ENCODE results near the gene PADI3. TPM values are rescaled to one million over a fixed set of nuclear protein-coding genes. Genes with fewer than 3 reads are reported as not detected.

Gene PADI3
- total RNA-seq, 6 donors from 2014 or later = not detected

DNA sequence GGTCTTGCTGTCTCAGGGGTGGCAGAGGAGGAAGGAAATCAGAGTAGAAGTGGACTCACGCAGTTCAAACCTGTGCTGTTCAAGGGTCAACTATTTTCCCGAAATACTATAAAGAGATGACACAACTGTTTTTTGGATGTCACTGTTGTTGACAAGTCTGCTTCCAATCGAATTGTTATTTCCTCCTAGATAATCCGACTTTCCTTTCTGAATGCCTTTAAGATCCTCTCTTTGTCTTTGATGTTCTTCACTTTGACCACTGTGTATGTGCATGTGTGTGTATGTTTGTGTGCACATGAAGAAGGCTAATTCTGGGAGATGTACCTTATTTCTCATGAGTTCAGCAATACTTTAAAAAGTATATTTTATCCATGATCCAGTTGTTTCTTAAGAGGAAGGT is 80.7 kb downstream of the PADI3 start:
- no peaks in the 10 kb centered on the region for H3K27me3 ChIP-seq
- H3K4me1 ChIP-seq = no peaks in the 10 kb centered on the region
- no peaks in the 10 kb centered on the region for H3K36me3 ChIP-seq
- H3K9me3 ChIP-seq = no peaks in the 10 kb centered on the region
- H3K27ac ChIP-seq = no peak overlapping the region
- TF ChIP-seq POLR2A (IDR thresholded peaks at IDR 0.05) (no peak), POLR2AphosphoS5 (IDR thresholded peaks at IDR 0.05) (no peak), EP300 (IDR thresholded peaks at IDR 0.05) (no peak)
- TF ChIP-seq, protein P1, sequence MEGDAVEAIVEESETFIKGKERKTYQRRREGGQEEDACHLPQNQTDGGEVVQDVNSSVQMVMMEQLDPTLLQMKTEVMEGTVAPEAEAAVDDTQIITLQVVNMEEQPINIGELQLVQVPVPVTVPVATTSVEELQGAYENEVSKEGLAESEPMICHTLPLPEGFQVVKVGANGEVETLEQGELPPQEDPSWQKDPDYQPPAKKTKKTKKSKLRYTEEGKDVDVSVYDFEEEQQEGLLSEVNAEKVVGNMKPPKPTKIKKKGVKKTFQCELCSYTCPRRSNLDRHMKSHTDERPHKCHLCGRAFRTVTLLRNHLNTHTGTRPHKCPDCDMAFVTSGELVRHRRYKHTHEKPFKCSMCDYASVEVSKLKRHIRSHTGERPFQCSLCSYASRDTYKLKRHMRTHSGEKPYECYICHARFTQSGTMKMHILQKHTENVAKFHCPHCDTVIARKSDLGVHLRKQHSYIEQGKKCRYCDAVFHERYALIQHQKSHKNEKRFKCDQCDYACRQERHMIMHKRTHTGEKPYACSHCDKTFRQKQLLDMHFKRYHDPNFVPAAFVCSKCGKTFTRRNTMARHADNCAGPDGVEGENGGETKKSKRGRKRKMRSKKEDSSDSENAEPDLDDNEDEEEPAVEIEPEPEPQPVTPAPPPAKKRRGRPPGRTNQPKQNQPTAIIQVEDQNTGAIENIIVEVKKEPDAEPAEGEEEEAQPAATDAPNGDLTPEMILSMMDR (IDR thresholded peaks at IDR 0.05) = no peak
- ATAC-seq (ENCODE audit: low FRiP score in 2 of 2) (no peak), DNase-seq (no peak)
- no peak overlapping the region for H3K4me3 ChIP-seq
- 81 to 89% methylated on average over 4 of the region's 4 CpGs for WGBS, 2 donors

DNA sequence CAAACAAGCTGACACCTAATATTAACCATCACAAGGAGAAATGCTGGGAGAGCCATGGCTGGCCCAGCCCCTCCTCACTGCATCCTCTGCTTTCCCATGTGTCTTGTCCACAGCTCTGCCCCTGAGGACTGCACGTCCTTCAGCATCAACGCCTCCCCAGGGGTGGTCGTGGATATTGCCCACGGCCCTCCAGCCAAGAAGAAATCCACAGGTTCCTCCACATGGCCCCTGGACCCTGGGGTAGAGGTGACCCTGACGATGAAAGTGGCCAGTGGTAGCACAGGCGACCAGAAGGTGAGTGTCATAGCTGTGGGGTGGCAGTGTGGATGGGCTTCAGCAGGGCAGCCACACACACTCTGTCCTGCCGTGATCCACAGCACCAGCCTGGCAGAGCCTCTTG is 82.0 kb downstream of the PADI3 start:
- TF ChIP-seq, protein P1 (IDR thresholded peaks at IDR 0.05) = no peak
- no peak for TF ChIP-seq EP300 (IDR thresholded peaks at IDR 0.05)
- no peak for TF ChIP-seq POLR2AphosphoS5 (IDR thresholded peaks at IDR 0.05)
- no peak for TF ChIP-seq POLR2A (IDR thresholded peaks at IDR 0.05)
- H3K36me3 ChIP-seq = no peaks in the 10 kb centered on the region
- 68 to 79% methylated on average over 7 of the region's 7 CpGs for WGBS, 2 donors
- H3K27ac ChIP-seq = no peak overlapping the region
- DNase-seq = no peak
- no peaks in the 10 kb centered on the region for H3K9me3 ChIP-seq
- H3K4me1 ChIP-seq = no peaks in the 10 kb centered on the region
- no peak for ATAC-seq (ENCODE audit: low FRiP score in 2 of 2)
- no peak overlapping the region for H3K4me3 ChIP-seq
- H3K27me3 ChIP-seq = no peaks in the 10 kb centered on the region

DNA sequence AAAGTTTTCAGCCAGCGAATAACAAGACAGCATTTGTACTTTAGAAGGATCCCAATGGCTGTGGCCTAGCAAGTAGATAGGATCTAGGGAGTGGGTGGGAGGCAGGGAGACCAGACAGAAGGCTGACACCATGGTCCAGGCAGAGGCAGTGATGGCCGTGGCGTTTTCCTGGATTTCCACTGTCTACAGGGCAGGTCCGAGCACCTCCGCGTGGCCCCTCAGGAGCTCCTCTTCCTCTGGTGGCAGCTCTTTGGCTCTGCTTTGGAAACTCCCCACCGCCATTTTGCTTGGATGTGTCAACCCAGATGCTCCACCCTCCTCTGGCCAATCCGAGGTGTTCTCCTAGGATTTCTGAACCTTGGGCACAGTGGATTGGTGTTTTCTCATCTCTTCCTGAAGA is 84.2 kb downstream of the PADI3 start:
- ATAC-seq (ENCODE audit: low FRiP score in 2 of 2) (no peak), DNase-seq (no peak)
- no peak overlapping the region for H3K4me3 ChIP-seq
- H3K27me3 ChIP-seq = no peaks in the 10 kb centered on the region
- no peaks in the 10 kb centered on the region for H3K36me3 ChIP-seq
- 93 to 94% methylated on average over 8 of the region's 8 CpGs for WGBS, 2 donors
- no peak overlapping the region for H3K27ac ChIP-seq
- H3K4me1 ChIP-seq = no peaks in the 10 kb centered on the region
- no peaks in the 10 kb centered on the region for H3K9me3 ChIP-seq
- TF ChIP-seq POLR2A (IDR thresholded peaks at IDR 0.05) = no peak
- TF ChIP-seq POLR2AphosphoS5 (IDR thresholded peaks at IDR 0.05) = no peak
- no peak for TF ChIP-seq EP300 (IDR thresholded peaks at IDR 0.05)
- TF ChIP-seq, protein P1 (IDR thresholded peaks at IDR 0.05) = no peak

Small RNA genes within 50 kb of the gene (small RNA-seq; reads per million reads assigned to genes)
- 0 reads per million in 4 donors for gene MIR3972

Other genes with a start within 250 kb of the PADI3 start
- 100 to 1,000 TPM in 1 of 6 donors, 10 to 100 TPM in 5; 39.2 to 110 (median 66.5) TPM for gene ATP13A2, start 237.2 kb upstream of the PADI3 start, total RNA-seq
- gene SDHB, start 195.1 kb upstream of the PADI3 start, total RNA-seq = 10 to 100 TPM; 37.7 to 98.7 (median 74.8) TPM
- 10 to 100 TPM in 2 of 6 donors, 1 to 10 TPM in 4; 1.9 to 25.2 (median 4.9) TPM for gene PADI2, start 129.6 kb upstream of the PADI3 start, total RNA-seq
- gene PADI1, start 44.0 kb upstream of the PADI3 start, total RNA-seq = not detected
- gene PADI4, start 59.1 kb downstream of the PADI3 start, total RNA-seq = 10 to 100 TPM in 1 of 6 donors, 1 to 10 TPM in 5; 2.7 to 32.3 (median 9.0) TPM
- gene PADI6, start 123.1 kb downstream of the PADI3 start, total RNA-seq = not detected
- 10 to 100 TPM; 32.1 to 66.2 (median 47.7) TPM for gene RCC2, start 190.6 kb downstream of the PADI3 start, total RNA-seq